HEK293 (cell line): Measurements from ENCODE around the gene SPAG5.

Experiments used
- GLIS1 ChIP-seq: fragments of 450-650 bp; formaldehyde crosslinking; IDR thresholded peaks from 2 replicates; pipeline ENCODE4 v1.5.1; 2016; ENCODE audit warnings: missing biosample characterization, missing genetic modification characterization
- ZNF280C ChIP-seq: fragments of 450-650 bp; formaldehyde crosslinking; IDR thresholded peaks from 2 replicates; pipeline ENCODE4 v1.5.1; 2016; ENCODE audit warnings: missing biosample characterization, missing genetic modification characterization
- ZNF747 ChIP-seq: fragments of 450-650 bp; formaldehyde crosslinking; IDR thresholded peaks from 2 replicates; pipeline ENCODE4 v1.5.1; 2016; ENCODE audit warnings: missing biosample characterization, missing genetic modification characterization

DNA sequence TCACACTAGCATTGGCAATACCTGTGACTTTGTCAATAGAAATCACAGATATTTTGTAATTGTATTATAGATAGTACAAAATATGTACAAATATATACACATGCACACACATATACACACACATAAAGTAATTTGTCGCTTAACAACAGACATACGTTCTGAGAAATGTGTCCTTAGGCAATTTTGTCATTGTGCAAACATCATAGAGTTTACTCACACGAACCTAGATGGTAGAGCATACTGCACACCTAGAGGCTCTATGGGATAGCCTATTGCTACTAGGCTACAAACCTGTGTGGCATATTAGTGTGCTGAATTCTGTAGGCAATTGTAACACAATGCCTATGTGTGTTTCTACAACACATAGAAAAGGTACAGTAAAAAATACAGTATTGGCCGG, 57.4 kb downstream of the SPAG5 start:
- TF ChIP-seq GLIS1 (tag by site-specific recombination) (no peak), ZNF280C (tag by site-specific recombination) (no peak), ZNF747 (tag by site-specific recombination) (no peak)
